H54 (cell line): ENCODE results near the gene TEX28.
"Not testable (repeated sequence)": the region's sequence is repeated elsewhere in the genome, so short reads cannot be mapped to it uniquely, and the experiment has no call there.

Experiments used
- DNase-seq: peaks from one replicate; pipeline ENCODE4 v3.0.0; 2011; ENCODE audit warnings: low spot score, mixed read lengths; ENCODE audit not compliant: insufficient read length
- FAIRE-seq: peaks from 3 replicates; lab custom pipeline; 2011; peaks lifted over from hg19 to GRCh38; lab: Jason Lieb, UNC
- POLR2A ChIP-seq: IDR thresholded peaks from 2 replicates; pipeline ENCODE4 v1.6.1; 2011; ENCODE audit warnings: low read depth, mild to moderate bottlenecking, low read length

The TEX28 gene, protein sequence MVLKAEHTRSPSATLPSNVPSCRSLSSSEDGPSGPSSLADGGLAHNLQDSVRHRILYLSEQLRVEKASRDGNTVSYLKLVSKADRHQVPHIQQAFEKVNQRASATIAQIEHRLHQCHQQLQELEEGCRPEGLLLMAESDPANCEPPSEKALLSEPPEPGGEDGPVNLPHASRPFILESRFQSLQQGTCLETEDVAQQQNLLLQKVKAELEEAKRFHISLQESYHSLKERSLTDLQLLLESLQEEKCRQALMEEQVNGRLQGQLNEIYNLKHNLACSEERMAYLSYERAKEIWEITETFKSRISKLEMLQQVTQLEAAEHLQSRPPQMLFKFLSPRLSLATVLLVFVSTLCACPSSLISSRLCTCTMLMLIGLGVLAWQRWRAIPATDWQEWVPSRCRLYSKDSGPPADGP

DNA sequence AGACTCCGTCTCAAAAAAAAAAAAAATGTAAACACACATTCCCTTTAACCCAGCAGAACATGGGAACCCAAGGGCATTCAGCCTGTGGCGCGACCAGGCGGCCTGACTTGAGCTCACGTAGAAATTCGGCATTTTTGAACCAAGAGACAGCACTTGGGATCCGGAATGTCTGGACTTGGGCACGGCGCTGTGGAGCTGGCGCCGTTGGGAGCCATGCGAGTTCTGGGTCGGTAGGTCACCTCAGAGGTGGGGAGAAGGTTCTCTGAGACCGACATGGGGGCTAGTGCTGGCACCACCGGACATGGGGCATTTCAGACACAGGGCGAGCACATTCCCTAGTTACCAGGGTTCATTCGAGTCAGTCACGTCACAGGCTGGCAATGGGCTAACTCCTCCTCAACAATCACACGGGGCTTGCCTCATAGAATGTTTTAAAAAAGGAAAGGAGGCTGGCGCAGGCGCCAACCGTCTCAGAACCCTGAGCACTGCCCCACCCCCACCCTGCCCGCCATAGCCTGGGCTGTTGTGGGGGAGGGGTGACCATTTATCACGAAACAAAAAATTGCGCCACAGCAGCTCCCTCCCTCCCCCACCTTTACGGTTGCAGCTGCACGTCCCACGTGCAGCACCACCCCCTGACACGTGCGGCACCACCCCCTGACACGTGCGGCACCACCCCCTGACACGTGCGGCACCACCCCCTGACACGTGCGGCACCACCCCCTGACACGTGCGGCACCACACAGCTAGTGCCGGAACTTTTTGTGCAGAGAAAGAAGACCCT lies at the start of gene TEX28:
Gene TEX28, minus strand, starts transcription at position 334 of the 784 bp plus-strand sequence. CDS start 3,007 bp downstream, outside the sequence.
- TF ChIP-seq POLR2A, result no peak
- FAIRE-seq (no peak), DNase-seq (no peak)

DNA sequence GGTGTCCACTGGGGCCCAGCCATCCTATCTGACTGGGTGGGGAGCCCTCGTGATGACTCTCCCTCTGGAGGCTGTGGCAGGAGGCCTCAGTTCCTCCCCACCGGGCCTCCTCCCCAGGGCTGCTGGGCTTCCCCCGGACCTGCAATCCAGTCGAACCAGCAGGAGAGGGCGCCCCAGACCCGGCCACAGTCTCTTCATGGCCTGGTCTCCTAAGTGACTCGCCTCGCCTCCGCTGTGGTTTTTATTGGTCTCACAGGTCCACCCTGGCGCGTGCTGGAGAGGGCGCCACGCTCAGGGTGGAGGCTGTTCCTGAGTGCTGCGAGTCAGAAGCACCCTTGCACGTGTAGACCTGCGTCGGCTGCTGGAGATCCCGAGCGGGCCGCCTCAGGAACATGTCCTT lies 48.7 kb upstream of the TEX28 start:
- FAIRE-seq, DNase-seq: not testable (repeated sequence)

DNA sequence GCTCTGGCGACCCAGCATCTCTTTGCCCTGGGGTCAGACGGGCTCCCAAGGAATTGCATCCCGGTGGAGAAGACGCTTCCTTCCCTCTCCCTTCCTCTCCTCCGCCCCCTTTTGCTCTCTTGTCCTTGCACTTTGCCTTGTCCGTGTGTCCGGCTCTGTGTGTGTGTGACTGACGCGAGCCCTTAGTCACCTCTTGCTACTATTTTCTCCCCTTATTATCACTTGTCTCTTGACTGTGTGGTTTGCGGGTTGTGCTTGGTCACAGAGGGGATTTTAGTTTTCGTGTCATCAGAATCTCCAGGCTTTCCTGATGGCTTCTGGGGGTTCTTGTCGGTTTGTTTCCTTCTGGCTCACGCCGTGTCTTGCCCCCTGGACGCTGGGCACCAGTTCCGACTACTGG lies 48.1 kb upstream of the TEX28 start:
- FAIRE-seq, DNase-seq: not testable (repeated sequence)

DNA sequence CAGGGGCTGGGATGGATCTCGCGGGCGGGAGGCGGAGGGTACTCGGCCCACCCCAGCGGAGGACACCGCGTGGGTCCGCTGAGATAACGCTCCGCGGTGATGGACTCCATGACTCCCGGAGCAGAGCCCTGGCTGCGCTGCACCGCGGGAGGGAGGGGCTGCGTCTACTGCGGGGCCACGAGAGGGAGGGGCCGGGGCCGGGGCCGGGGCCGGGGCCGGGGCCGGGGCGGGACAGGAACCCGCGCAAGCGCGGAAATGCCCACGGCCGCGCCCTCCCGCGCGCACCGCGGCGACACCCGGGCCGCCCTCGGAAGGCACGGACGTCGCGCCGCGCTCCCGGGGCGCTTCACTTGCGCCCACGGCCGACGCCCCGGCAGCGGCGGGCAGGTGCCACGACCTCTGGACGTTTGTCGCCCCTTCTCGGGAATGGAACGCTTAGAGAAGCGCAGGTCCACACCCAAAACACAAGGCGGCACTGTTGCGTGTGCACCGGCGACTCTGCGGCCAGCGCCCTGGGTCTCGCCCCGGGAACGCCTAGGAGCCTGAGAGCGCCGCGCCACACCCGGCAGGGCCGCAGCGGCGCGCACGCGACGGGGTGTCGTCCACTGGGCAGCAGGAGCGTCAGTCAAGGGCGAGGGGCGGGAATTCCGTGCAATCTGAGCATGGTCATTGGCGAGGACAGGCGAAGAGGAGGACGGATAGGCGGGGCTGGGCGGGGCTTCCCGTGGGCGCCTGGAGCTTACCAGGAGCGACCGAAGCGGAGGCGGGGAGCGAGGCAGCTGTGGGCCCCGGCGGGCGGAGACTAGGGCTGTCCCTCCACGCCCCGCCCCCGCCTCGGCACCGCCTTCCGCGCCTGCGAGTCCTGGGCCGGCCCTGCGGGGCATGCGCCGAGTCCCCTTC lies 46.7 kb upstream of the TEX28 start:
- not testable (repeated sequence) for DNase-seq
- FAIRE-seq, result peak; percentile 11

DNA sequence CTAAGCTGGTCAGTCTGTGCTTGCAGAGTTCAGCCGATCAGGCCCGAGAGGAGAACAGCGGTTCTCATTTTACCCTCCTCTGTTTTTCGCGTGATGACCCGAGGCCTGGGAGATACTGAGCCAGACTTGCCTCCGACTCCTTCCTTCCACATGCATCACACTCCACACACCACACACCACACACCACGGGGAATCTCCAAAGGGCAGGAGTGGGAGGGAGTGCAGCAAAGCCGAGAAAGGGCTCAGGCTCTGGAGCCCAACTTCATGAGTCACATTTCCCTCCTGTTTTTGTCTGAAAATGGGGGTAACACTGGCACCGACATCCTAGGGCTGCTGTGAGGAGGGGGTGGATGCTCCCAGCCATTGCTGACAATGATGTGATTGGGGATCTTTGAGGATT lies 39.6 kb upstream of the TEX28 start:
- no peak for TF ChIP-seq POLR2A
- FAIRE-seq, result no peak
- no peak for DNase-seq

DNA sequence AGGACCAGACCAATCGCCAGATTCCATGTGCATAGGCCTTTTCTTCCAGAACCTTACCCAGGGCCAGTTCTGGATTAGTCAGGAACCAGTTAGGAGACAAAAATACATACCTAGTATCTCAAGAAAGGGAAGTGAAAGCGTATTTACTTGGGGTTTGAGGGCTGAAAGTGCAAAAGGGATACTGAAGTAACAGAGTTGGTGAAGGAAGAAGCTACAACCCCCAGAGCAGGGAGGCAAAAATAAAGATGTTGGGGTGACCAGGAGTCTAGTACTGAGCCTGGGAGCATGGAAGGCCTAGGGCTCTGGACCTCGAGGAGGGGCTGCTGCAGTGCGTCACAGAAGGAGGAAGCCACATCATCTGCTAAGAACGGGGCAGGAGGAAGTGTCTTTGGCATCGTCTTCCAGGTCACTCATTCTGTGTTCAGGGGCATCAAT lies 38.9 kb upstream of the TEX28 start:
- no peak for TF ChIP-seq POLR2A
- no peak for FAIRE-seq
- DNase-seq, result no peak

DNA sequence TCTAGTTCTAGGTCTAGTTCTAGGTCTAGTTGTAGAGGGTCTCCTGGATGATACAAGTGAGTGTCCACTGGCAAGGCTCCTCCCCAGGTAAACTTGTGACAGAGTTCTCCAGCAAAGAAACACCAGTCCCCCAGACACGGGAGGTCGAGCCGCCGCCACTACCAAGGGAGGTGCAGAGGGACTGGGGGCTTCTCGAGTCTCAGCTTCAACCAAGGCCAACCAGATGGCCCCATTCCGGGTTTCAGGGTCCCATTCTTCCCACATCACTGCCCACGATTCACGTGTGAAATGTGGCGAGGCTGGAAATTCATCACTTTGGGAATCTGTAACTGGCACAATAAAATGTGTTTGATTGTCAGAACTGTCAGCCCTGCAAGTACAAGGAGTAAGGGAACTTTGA lies 38.2 kb upstream of the TEX28 start:
- TF ChIP-seq POLR2A, result no peak
- DNase-seq, result no peak

DNA sequence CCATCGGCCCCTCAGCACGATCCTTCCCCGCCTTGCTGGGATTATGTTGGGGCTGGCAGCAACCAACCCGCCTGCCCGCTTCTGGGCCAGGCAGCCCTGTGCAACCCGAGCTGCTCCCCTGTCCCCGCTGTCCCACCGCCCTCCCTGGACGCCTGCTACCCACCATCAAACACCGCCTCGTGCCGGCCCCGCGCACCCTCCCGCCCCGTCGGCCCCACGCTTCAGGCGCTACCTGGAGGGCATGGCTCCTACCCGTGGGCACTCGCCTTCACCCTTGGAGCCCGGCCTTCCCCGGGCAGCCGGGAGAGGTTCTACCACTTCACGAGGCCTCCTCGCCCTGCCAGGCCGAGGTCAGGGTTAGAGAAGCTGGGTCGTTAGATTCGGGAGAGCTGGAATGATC lies 37.6 kb upstream of the TEX28 start:
- no peak for FAIRE-seq

More for the DNA sequence above, 38.2 kb upstream of the TEX28 start:
- no peak for FAIRE-seq

DNA sequence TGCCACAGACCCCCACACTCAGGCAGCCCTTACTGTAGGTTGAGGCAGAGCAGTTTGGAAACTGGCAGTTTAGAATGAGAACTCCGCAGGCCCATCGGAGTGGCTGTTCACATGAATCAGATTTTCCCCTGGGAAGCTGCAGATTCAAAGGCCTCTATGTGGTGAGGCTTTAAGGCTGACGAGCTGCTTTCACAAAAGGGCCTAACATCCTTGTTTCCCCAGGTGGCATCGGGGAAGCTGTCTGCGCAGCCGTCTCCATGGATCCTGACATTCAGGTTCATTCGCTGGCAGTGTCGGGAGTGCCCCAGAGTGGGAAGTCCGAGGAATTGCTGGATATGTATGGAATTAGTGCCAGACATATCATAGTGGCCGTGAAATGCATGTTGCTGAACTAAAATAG lies 34.4 kb upstream of the TEX28 start:
- DNase-seq, result no peak
- no peak for FAIRE-seq
- TF ChIP-seq POLR2A, result no peak

More for the DNA sequence above, 37.6 kb upstream of the TEX28 start:
- no peak for DNase-seq
- TF ChIP-seq POLR2A, result no peak

DNA sequence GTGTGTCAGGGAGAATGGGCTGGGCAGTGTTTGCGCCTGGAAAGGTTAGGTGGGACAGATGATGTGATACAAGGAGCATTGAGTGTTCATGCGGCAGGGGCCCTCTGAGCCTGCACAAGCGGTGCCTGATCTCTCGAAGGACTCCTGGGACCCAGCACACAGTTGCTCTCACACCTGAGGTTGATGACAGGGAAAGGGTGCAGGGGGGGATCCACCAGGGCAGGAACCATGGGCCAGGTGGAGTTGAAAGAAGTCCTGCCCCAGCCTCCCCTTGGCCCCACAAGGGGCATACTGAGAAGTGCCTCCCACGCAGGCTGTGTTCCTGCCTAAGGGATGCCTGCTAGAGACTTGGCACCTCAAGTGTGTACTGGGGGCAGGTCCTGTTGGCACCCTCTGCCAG lies 33.7 kb upstream of the TEX28 start:
- DNase-seq (no peak), FAIRE-seq (no peak)
- no peak for TF ChIP-seq POLR2A

DNA sequence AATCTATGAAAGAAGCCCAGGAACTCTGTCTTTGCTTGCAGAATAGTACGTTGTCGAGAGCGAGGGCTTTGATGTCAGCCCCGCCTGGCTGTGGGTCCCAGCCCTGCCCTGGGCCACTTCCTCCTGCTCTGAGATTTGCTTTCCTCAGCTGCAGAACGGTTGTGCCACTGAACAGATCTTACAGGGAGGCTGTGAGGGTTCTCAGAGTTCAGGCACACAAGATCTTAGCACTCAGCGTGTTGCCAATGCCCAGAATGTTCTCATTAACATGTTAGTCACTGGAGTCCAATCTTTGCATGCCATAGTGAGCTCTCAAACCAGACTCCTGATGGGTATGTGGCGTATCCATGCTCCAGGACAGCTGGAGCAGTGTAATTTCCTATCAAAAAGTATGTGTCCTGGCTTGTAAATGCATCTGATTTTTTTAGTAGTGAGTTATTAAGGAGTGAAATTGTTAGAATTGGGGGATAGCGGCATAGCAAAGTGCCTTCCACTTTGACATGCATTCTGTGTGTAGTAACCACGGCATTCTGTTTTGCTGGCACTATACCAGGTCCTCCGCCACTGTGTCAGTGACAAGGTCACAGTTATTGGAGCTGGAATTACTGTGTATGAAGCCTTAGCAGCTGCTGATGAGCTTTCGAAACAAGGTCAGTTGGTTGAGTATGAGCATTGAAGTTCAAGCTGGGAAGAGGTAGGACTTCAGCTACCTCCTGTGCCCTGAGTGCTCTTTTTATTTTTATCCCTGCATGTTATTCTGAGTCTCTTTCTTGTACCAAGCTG lies 32.3 kb upstream of the TEX28 start:
- DNase-seq, result no peak
- FAIRE-seq, result no peak
- TF ChIP-seq POLR2A, result no peak

DNA sequence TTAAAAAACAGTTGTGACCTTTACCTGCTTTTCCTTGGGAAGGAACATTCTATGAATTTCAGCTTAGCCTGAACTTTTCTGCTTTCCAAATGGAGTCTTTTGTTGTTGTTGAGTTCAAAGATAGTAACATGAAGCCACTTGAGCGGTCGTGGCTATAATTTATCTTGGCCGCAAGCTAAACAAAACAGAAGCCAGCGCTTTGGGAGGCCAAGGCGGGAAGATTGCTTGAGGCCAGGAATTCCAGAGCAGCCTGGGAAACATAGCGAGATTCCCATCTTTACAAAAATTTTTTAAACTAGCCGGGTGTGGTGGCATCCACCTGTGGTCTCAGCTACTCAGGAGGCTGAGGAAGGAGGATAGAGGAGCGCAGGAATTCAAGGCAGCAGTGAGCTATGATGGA lies 30.6 kb upstream of the TEX28 start:
- no peak for TF ChIP-seq POLR2A
- FAIRE-seq, result no peak
- DNase-seq, result no peak

DNA sequence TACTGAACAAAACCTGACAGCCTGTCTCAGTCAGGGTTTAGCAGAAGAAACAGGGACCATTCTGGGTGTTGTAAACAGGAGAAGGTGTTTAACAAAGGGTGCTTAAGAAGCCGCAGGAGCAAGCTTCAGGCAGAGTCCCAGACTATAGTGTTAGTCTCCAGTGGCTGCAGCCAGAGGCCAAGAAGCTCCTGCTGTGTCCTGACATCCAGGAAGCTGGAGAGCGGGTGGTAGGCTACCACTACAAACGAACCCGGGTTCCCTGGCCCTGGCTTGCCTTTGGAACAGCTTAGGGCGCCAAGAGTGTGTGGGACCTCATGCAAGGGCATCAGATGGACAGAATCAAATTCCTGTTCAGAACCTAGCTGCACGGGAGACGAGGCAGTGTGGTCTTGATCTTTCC lies 28.6 kb upstream of the TEX28 start:
- no peak for TF ChIP-seq POLR2A
- FAIRE-seq (no peak), DNase-seq (no peak)
